CD4-positive, alpha-beta T cell treated with Interleukin-6 at 100 ng/mL for 8 hours (primary cell): ENCODE results near the gene TMEM204.
"Not testable (repeated sequence)": the region's sequence is repeated elsewhere in the genome, so short reads cannot be mapped to it uniquely, and the experiment has no call there.

Source experiments
- DNase-seq: peaks from one replicate; pipeline ENCODE4 v3.0.0-alpha.2; 2020; ENCODE audit warnings: mixed read lengths, low spot score

The TMEM204 gene

GRCh38 chr16:1595511-1595910 is 62.0 kb downstream of the TMEM204 start:
- DNase-seq = not testable (repeated sequence)

GRCh38 chr16:1596516-1596915 is 63.0 kb downstream of the TMEM204 start:
- DNase-seq = no peak

- DNase-seq = no peak
These were observed 63.7 kb downstream of the TMEM204 start for GRCh38 chr16:1597154-1597553.

GRCh38 chr16:1601031-1601430 is 67.6 kb downstream of the TMEM204 start:
- DNase-seq = no peak

- no peak for DNase-seq
These were observed 68.0 kb downstream of the TMEM204 start for GRCh38 chr16:1601489-1601888.

GRCh38 chr16:1602285-1602684 is 68.8 kb downstream of the TMEM204 start:
- no peak for DNase-seq
